Hepatocyte (in vitro differentiated cells): ENCODE results near the gene CERS5. TPM values are rescaled to one million over a fixed set of nuclear protein-coding genes. Genes with fewer than 3 reads are reported as not detected.

Experiments
- DNase-seq: peaks from one replicate; pipeline ENCODE4 v3.0.0-alpha.2; 2016; ENCODE audit warnings: low spot score
- H2AFZ ChIP-seq: fragments of 200-600 bp; sonication (generic); 2 replicates; pipeline ENCODE4 v1.6.0; 2016; ENCODE audit warnings: antibody characterized with exemption, mild to moderate bottlenecking
- H3K27ac ChIP-seq: fragments of 200-600 bp; sonication (generic); 2 replicates; pipeline ENCODE4 v1.5.1; 2016; ENCODE audit warnings: mild to moderate bottlenecking
- H3K27me3 ChIP-seq: fragments of 200-600 bp; sonication (generic); 2 replicates; pipeline ENCODE4 v1.6.1; 2016
- H3K36me3 ChIP-seq: fragments of 200-600 bp; sonication (generic); replicated peaks from 2 replicates; pipeline ENCODE4 v1.5.1; 2016; ENCODE audit warnings: low read depth; ENCODE audit not compliant: insufficient read depth
- H3K4me1 ChIP-seq: fragments of 200-600 bp; sonication (generic); 2 replicates; pipeline ENCODE4 v1.5.1; 2016; ENCODE audit warnings: mild to moderate bottlenecking, moderate library complexity; ENCODE audit not compliant: insufficient read depth
- H3K4me2 ChIP-seq: fragments of 200-600 bp; sonication (generic); 2 replicates; pipeline ENCODE4 v1.6.0; 2016
- H3K4me3 ChIP-seq: fragments of 200-600 bp; sonication (generic); 2 replicates; pipeline ENCODE4 v1.5.1; 2016; ENCODE audit warnings: mild to moderate bottlenecking
- H3K79me2 ChIP-seq: fragments of 200-600 bp; sonication (generic); 2 replicates; pipeline ENCODE4 v1.6.0; 2017; ENCODE audit warnings: mild to moderate bottlenecking
- H3K9me2 ChIP-seq: fragments of 200-600 bp; sonication (generic); replicated peaks from 2 replicates; pipeline ENCODE4 v1.6.0; 2017; ENCODE audit warnings: mild to moderate bottlenecking; ENCODE audit not compliant: insufficient read depth
- H3K9me3 ChIP-seq: fragments of 200-600 bp; sonication (generic); 2 replicates; pipeline ENCODE4 v1.5.1; 2016; ENCODE audit warnings: low read depth, mild to moderate bottlenecking
- H4K20me1 ChIP-seq: fragments of 200-600 bp; sonication (generic); 2 replicates; pipeline ENCODE4 v1.6.0; 2016; ENCODE audit warnings: mild to moderate bottlenecking; ENCODE audit not compliant: insufficient read depth, poor library complexity, severe bottlenecking
- EZH2 ChIP-seq: fragments of 200-600 bp; sonication (generic); IDR thresholded peaks from 2 replicates; pipeline ENCODE4 v1.6.1; 2016; ENCODE audit warnings: antibody characterized with exemption, mild to moderate bottlenecking, borderline replicate concordance
- EZH2phosphoT487 ChIP-seq: fragments of 200-600 bp; sonication (generic); IDR thresholded peaks from one replicate; pipeline ENCODE4 v1.6.1; 2018; ENCODE audit warnings: antibody characterized with exemption, mild to moderate bottlenecking, low read depth, moderate library complexity; ENCODE audit not compliant: unreplicated experiment, severe bottlenecking
- WGBS: methylation state at CpG from one replicate; pipeline ENCODE4 v1.1.6; 2016; ENCODE audit warnings: low lambda C conversion rate; ENCODE audit errors: missing lambda C conversion rate; 5-methylcytosine and 5-hydroxymethylcytosine counted together
- polyA plus RNA-seq: library from polyadenylated mRNA; unstranded; fragments of >200 nt; fragmentation: Nextera tagmentation; extraction: Ambion mirVana; gene quantifications from 2 replicates; pipeline ENCODE4 v1.2.1, GENCODE V29; 2016
- total RNA-seq: library from RNA; depleted of rRNA; stranded (reverse); fragments of >200 nt; gene quantifications from 2 replicates; pipeline ENCODE4 v1.2.3, GENCODE V29; 2014
- TF ChIP-seq, protein P1 (sequence below): fragments of 200-600 bp; sonication (generic); IDR thresholded peaks from 2 replicates; pipeline ENCODE4 v1.5.1; 2016; ENCODE audit warnings: antibody characterized with exemption, mild to moderate bottlenecking; ENCODE audit not compliant: poor library complexity

Gene CERS5
- total and polyA plus RNA-seq, 2 experiments from 2014 or later, result 38.8 to 53.3 TPM

- H2AFZ ChIP-seq, result no peak overlapping the region
- H3K4me1 ChIP-seq, result peaks cover 11% of the 10 kb centered on the region
- peaks cover 43% of the 10 kb centered on the region for H3K79me2 ChIP-seq
- H3K4me2 ChIP-seq, result no peak overlapping the region
- no peaks in the 10 kb centered on the region for H3K27me3 ChIP-seq
- H3K36me3 ChIP-seq, result no peaks in the 10 kb centered on the region
- no peak for DNase-seq
- no peaks in the 10 kb centered on the region for H4K20me1 ChIP-seq
- no peaks in the 10 kb centered on the region for H3K9me3 ChIP-seq
- no peak overlapping the region for H3K27ac ChIP-seq
- WGBS, result 91% methylated on average over 3 of the region's 3 CpGs
- no peaks in the 10 kb centered on the region for H3K9me2 ChIP-seq
- TF ChIP-seq, protein P1, sequence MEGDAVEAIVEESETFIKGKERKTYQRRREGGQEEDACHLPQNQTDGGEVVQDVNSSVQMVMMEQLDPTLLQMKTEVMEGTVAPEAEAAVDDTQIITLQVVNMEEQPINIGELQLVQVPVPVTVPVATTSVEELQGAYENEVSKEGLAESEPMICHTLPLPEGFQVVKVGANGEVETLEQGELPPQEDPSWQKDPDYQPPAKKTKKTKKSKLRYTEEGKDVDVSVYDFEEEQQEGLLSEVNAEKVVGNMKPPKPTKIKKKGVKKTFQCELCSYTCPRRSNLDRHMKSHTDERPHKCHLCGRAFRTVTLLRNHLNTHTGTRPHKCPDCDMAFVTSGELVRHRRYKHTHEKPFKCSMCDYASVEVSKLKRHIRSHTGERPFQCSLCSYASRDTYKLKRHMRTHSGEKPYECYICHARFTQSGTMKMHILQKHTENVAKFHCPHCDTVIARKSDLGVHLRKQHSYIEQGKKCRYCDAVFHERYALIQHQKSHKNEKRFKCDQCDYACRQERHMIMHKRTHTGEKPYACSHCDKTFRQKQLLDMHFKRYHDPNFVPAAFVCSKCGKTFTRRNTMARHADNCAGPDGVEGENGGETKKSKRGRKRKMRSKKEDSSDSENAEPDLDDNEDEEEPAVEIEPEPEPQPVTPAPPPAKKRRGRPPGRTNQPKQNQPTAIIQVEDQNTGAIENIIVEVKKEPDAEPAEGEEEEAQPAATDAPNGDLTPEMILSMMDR, result no peak
- H3K4me3 ChIP-seq, result no peak overlapping the region
Measured at GRCh38 chr12:50120953-50121352, 46.2 kb downstream of the CERS5 start.

GRCh38 chr12:50120521-50120920, 46.6 kb downstream of the CERS5 start:
- Histone ChIP-seq H2AFZ (no peak overlapping the region), H3K4me2 (no peak overlapping the region), H3K9me3 (no peaks in the 10 kb centered on the region), H3K9me2 (no peaks in the 10 kb centered on the region), H3K27me3 (no peaks in the 10 kb centered on the region), H3K79me2 (peaks cover 48% of the 10 kb centered on the region), H3K36me3 (no peaks in the 10 kb centered on the region), H3K27ac (no peak overlapping the region), H3K4me3 (no peak overlapping the region), H3K4me1 (peaks cover 11% of the 10 kb centered on the region), H4K20me1 (no peaks in the 10 kb centered on the region)
- no peak for DNase-seq
- TF ChIP-seq EZH2phosphoT487 (no peak), EZH2 (no peak)
- TF ChIP-seq, protein P1, result no peak
- WGBS, result 88% methylated on average over 3 of the region's 3 CpGs

DNA sequence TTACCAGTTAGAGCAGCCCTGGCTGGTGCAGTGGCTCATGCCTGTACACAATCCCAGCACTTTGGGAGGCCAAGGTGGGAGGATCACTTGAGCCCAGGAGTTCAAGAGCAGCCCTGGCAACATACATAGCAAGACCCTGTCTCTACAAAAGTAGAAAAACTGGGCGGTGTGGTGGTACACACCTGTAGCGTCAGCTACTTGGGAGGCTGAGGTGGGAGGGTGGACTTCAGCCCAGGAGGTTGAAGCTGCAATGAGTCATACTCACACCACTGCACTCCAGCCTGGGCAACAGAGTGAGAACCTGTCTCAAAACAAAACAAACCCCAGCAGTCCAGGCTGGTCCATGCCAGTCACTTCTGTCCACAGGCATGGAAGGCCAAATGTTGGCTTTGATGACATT, 47.8 kb downstream of the CERS5 start:
- Histone ChIP-seq H3K36me3 (no peaks in the 10 kb centered on the region), H3K79me2 (peaks cover 57% of the 10 kb centered on the region), H3K4me3 (no peak overlapping the region), H3K9me2 (no peaks in the 10 kb centered on the region), H3K27ac (no peak overlapping the region), H4K20me1 (no peaks in the 10 kb centered on the region), H3K4me2 (no peak overlapping the region), H3K27me3 (no peaks in the 10 kb centered on the region), H3K9me3 (no peaks in the 10 kb centered on the region), H2AFZ (no peak overlapping the region), H3K4me1 (peaks cover 11% of the 10 kb centered on the region)
- DNase-seq, result no peak
- TF ChIP-seq, protein P1, result no peak
- TF ChIP-seq EZH2 (no peak), EZH2phosphoT487 (no peak)
- 96% methylated on average over 2 of the region's 2 CpGs for WGBS

DNA sequence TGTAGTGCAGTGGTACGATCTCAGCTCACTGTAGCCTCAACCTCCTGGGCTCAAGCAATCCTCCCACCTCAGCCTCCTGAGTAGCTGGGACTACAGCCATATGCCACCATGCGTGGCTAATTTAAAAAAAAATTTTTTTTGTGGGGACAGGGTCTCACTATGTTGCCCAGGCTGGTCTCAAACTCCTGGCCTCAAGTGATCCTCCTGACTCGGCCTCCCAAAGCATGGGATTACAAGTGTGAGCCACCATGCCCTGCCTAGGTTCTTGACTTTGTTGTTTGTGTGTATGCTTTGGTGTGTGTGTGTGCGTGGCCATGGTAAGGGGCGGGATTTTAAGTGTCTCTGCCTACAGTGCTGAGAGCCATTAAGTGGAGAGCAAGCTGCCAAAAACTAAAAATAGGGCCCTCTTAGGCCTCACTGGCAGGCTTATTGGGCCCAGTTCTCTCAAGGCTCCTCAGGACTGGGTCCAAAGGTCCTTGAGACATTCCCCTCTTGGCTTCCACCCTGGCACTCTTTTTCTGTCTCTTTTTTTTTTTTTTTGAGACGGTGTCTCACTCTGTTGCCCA, 50.0 kb downstream of the CERS5 start:
- Histone ChIP-seq H3K9me3 (no peaks in the 10 kb centered on the region), H2AFZ (no peak overlapping the region), H3K9me2 (no peaks in the 10 kb centered on the region), H3K4me2 (no peak overlapping the region), H3K4me1 (peaks cover 18% of the 10 kb centered on the region), H3K27ac (no peak overlapping the region), H3K27me3 (no peaks in the 10 kb centered on the region), H3K36me3 (no peaks in the 10 kb centered on the region), H4K20me1 (peaks cover 5% of the 10 kb centered on the region), H3K79me2 (peaks cover 70% of the 10 kb centered on the region), H3K4me3 (no peak overlapping the region)
- no peak for DNase-seq
- 96% methylated on average over 6 of the region's 6 CpGs for WGBS
- TF ChIP-seq EZH2phosphoT487 (no peak), EZH2 (no peak)
- TF ChIP-seq, protein P1, result no peak
